Adipocyte (in vitro differentiated cells): ENCODE results near the gene MPPED1.

Experiments used
- DNase-seq: peaks from one replicate; pipeline ENCODE4 v3.0.0-alpha.2; 2015; ENCODE audit warnings: low read depth
- H3K27me3 ChIP-seq: replicated peaks from 2 replicates; pipeline ENCODE4 v1.7.0; 2013; ENCODE audit warnings: mild to moderate bottlenecking, low read length, moderate library complexity; ENCODE audit not compliant: control insufficient read depth, insufficient read depth
- H3K36me3 ChIP-seq: 2 replicates; pipeline ENCODE4 v1.7.0; 2013; ENCODE audit warnings: low read length, mild to moderate bottlenecking, moderate library complexity; ENCODE audit not compliant: control insufficient read depth, insufficient read depth, severe bottlenecking
- H3K4me1 ChIP-seq: 2 replicates; pipeline ENCODE4 v1.7.0; 2013; ENCODE audit warnings: mild to moderate bottlenecking, low read length, moderate library complexity; ENCODE audit not compliant: control insufficient read depth, insufficient read depth
- H3K4me3 ChIP-seq: 2 replicates; pipeline ENCODE4 v1.7.0; 2013; ENCODE audit warnings: mild to moderate bottlenecking, low read length, moderate library complexity
- H3K9ac ChIP-seq: 2 replicates; pipeline ENCODE4 v1.7.0; 2013; ENCODE audit warnings: mild to moderate bottlenecking, low read length, moderate library complexity
- H3K9me3 ChIP-seq: 2 replicates; pipeline ENCODE4 v1.7.0; 2013; ENCODE audit warnings: mild to moderate bottlenecking, low read length, moderate library complexity; ENCODE audit not compliant: control insufficient read depth

MPPED1 gene

DNA sequence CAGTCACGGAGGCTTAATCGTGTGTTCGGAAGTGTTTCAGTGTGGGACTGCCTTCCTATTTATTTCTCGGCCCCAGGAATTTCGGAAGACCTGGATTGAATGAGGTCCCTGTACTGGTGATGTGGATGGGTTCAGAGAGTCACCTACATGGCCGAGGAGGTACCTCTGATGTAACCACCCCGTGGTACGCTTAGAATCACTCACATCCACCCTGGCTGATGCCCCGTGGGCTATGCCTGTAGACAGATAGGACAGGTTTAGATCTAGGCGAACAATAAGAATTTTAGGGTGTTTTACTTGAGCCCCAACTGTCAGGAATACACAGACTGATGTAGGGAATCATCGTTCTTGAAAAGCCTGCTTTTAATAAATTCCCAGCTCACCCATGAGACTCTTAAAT, 2.0 kb downstream of the MPPED1 start:
- Histone ChIP-seq H3K4me3 (no peak overlapping the region), H3K9ac (no peak overlapping the region), H3K27me3 (peaks cover 61% of the 10 kb centered on the region), H3K36me3 (no peaks in the 10 kb centered on the region), H3K9me3 (no peaks in the 10 kb centered on the region), H3K4me1 (no peaks in the 10 kb centered on the region)
- DNase-seq = no peak

DNA sequence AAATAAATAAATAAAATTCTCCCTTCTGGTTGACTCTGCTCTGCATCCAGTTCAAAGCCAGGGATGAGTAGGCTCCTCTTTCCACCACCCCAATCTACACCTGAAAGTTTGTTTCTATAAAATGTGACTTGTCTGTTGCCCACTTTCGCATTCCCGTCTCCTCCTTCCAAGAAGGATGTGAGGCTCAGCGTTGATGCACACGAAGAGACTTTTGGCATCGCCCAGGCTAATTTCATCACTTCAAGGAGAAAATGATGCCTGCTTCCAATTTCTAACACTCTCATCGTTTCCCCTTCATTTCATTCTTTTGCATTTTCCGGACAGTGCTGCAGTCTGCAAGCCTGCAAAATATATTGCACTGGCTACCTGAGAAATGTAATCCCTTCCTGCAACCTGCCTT, 3.9 kb downstream of the MPPED1 start:
- Histone ChIP-seq H3K36me3 (no peaks in the 10 kb centered on the region), H3K27me3 (peaks cover 62% of the 10 kb centered on the region), H3K4me3 (no peak overlapping the region), H3K4me1 (no peaks in the 10 kb centered on the region), H3K9me3 (no peaks in the 10 kb centered on the region), H3K9ac (no peak overlapping the region)
- DNase-seq = no peak

DNA sequence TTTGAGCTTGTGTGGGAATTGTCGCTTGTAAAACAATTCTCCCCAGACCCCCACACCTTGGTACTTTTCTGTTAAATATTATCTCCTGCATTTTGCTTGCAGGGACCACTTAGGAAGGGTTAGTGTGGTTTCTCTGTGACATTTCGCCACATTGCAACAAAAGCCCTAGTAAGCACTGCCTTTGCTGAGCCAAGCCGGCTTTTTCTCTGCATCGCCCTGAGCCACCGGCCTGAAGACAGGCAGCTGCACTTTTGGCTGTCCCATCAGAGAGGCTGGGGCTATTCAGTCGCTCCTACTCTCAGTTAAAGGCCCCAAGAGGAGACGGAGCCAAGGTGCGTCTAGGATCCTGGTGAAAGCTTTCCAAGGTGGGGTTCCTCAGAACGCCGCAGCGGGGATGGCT, 5.7 kb downstream of the MPPED1 start:
- Histone ChIP-seq H3K9me3 (no peaks in the 10 kb centered on the region), H3K4me1 (no peaks in the 10 kb centered on the region), H3K27me3 (peaks cover 75% of the 10 kb centered on the region), H3K36me3 (no peaks in the 10 kb centered on the region), H3K4me3 (no peak overlapping the region), H3K9ac (no peak overlapping the region)
- DNase-seq = no peak

DNA sequence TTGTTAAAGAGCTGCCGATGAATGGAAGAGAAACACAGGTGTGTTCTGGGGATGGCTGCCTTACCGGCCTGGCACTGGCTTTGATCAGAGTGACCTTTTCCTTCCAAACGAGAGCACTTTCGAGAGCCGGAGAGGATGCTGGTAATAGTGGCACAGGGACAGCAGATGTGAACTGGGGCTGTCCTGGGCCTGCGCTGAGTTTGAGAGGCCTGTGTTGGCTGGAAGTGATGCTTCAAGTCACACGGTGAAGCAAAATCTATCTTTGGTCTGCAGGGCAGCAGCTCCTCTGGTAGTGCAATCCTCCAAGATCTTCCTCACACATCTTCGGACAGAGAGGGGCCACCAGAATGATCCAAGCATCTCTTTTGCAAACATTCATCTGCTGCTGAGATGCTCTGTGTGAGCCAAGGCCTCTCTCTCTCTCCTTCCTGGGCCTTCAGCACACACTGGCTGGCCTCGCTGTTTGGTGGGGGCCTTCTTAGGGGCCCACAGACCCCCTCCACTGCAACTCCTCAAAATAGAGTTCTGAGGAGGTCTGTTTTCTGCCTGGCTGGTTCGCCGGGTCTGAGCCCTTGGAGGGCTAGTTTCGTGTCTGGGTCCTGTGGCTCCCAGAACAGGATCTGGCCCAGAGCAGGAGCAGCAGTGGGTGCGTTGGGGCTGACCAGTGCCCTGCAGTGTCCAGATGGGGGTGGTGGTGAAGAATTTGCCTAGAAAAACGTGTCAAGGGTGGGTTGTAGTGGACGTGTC, 6.4 kb downstream of the MPPED1 start:
- H3K9ac ChIP-seq = no peak overlapping the region
- H3K4me3 ChIP-seq = no peak overlapping the region
- H3K36me3 ChIP-seq = no peaks in the 10 kb centered on the region
- H3K9me3 ChIP-seq = no peaks in the 10 kb centered on the region
- H3K27me3 ChIP-seq = peaks cover 76% of the 10 kb centered on the region
- DNase-seq = no peak
- H3K4me1 ChIP-seq = no peaks in the 10 kb centered on the region

DNA sequence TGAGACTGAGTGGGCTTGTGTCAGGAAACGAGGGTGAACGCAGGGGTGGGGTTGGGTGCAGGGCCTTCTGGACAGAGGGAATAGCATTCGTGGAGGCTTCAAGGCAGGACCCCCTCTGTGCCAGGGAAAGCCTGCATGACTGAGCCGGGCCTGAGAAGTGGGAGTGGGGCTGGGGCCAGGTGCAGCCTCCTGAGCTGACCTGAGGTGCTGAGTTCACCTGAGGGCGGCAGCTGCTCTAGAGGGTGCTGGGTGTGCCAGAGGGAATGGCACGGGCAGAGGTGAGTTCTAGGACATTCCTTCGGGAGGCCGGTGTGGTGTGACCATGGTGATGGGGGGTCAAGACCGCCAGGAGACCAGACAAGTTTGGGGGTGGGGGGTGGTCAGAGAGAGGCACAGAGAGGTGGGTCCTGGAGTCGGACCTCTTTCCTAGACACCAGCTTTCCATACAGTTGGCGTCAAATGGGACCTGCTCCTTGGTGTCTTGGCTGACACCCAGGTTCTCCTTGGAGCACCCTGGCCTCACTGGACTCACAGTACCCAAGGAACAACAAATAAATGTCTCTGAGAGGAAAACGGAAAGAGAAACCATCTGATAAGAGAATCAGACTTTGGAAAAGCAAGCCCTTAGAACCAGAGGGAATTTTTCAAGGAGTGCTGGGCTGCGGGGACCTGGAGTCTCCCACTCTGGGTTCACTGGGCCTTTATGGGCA, 7.7 kb downstream of the MPPED1 start:
- no peaks in the 10 kb centered on the region for H3K4me1 ChIP-seq
- H3K9me3 ChIP-seq = no peaks in the 10 kb centered on the region
- no peaks in the 10 kb centered on the region for H3K36me3 ChIP-seq
- no peak for DNase-seq
- H3K27me3 ChIP-seq = peaks cover 72% of the 10 kb centered on the region
- no peak overlapping the region for H3K9ac ChIP-seq
- no peak overlapping the region for H3K4me3 ChIP-seq

DNA sequence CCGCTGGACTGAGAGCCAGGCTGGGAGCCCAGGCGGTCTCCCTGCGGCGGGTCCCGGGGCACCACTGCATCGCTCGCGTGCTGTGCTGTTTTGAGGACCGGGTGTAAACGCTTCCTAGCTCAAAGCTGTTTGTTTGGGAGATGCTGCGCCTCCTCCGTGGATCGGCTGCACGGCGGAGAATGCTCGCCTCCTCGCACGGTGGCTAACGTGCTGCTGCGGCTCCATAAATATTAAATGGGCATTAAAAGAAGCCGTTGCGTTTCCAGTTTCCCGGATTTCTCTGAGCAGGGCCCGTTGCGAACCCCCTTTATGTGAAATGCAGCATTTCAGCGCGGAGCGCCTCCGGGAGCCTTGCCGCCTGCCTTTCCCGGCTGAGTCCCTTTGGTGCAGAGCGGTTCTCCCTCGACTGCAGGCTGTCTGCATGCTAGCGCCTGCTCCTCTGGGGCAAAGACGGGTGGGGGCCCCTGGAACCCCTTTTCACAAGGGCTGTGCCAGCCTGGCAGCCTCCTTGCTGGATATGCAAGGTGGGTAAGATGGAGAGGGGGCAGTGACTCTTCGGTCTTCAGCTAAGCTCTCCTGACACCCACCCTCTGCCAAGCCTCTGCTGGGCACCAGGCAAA, 9.3 kb downstream of the MPPED1 start:
- peaks cover 66% of the 10 kb centered on the region for H3K27me3 ChIP-seq
- H3K4me3 ChIP-seq = no peak overlapping the region
- no peaks in the 10 kb centered on the region for H3K4me1 ChIP-seq
- H3K9me3 ChIP-seq = no peaks in the 10 kb centered on the region
- H3K9ac ChIP-seq = no peak overlapping the region
- DNase-seq = no peak
- no peaks in the 10 kb centered on the region for H3K36me3 ChIP-seq

GRCh38 chr22:43421914-43422615, 10.3 kb downstream of the MPPED1 start:
- no peak overlapping the region for H3K9ac ChIP-seq

DNA sequence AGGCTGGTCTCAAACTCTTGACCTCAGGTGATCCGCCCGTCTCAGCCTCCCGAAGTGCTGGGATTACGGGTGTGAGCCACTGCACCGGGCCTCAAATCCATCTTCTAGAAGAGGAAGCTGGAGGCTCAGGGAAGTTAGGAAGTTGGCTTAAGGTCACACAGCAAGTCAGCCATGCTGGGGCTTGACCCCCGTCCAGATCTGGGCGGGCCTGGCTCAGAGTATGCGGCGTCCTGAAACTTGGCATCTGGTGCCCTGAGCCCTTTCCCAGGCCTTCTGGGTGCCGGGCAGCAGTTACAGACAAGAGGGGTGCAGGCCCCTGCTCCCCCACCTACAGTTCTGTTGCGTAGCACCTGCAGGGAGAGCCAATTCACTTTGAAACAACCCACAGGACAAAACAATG, 11.2 kb downstream of the MPPED1 start:
- no peaks in the 10 kb centered on the region for H3K9me3 ChIP-seq
- DNase-seq = no peak
- H3K9ac ChIP-seq = no peak overlapping the region
- no peak overlapping the region for H3K4me3 ChIP-seq
- H3K27me3 ChIP-seq = peaks cover 56% of the 10 kb centered on the region
- no peaks in the 10 kb centered on the region for H3K4me1 ChIP-seq
- H3K36me3 ChIP-seq = no peaks in the 10 kb centered on the region

More at GRCh38 chr22:43421914-43422615, 10.3 kb downstream of the MPPED1 start:
- no peak overlapping the region for H3K4me3 ChIP-seq
- H3K36me3 ChIP-seq = no peaks in the 10 kb centered on the region
- no peak for DNase-seq
- H3K4me1 ChIP-seq = no peaks in the 10 kb centered on the region
- H3K9me3 ChIP-seq = no peaks in the 10 kb centered on the region
- H3K27me3 ChIP-seq = peaks cover 60% of the 10 kb centered on the region

DNA sequence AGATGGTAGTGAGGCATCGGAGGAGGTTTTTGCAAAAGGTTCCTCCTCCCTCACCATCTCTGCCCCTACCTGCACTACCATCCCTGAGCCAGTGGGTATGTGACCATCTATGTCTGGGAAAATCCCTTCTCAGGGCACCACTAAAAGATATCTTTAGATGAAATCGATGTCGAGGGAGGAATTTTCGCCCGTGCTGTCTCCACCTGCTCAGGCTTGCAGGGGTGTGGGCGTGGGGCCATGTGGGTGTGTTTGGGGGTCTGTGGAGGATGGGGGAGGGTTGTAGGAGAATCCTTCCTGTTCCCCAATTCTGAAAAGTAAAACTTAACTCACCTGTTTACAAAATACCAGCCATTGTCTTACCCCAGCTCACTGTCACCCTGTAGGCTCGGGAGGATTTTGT, 12.4 kb downstream of the MPPED1 start:
- no peak for DNase-seq
- Histone ChIP-seq H3K9ac (no peak overlapping the region), H3K4me3 (no peak overlapping the region), H3K36me3 (no peaks in the 10 kb centered on the region), H3K27me3 (peaks cover 62% of the 10 kb centered on the region), H3K9me3 (no peaks in the 10 kb centered on the region), H3K4me1 (no peaks in the 10 kb centered on the region)

GRCh38 chr22:43424666-43425630, 13.1 kb downstream of the MPPED1 start:
- peaks cover 64% of the 10 kb centered on the region for H3K27me3 ChIP-seq
- DNase-seq = no peak
- no peaks in the 10 kb centered on the region for H3K4me1 ChIP-seq
- H3K4me3 ChIP-seq = no peak overlapping the region
- no peaks in the 10 kb centered on the region for H3K9me3 ChIP-seq
- no peaks in the 10 kb centered on the region for H3K36me3 ChIP-seq
- no peak overlapping the region for H3K9ac ChIP-seq
